Colonic mucosa (tissue), 4 donors: ENCODE results near the gene ZDHHC7. TPM values are rescaled to one million over a fixed set of nuclear protein-coding genes. Genes with fewer than 3 reads are reported as not detected.

ENCODE experiments used
- DNase-seq: peaks from one replicate; pipeline ENCODE4 v3.0.0-alpha.2; 2020
- H3K27ac ChIP-seq: fragments of 200-600 bp; one replicate; pipeline ENCODE4 v1.8.0; 2021
- H3K27me3 ChIP-seq: fragments of 200-600 bp; one replicate; pipeline ENCODE4 v1.8.0; 2021
- H3K36me3 ChIP-seq: fragments of 200-600 bp; one replicate; pipeline ENCODE4 v1.8.0; 2021
- H3K4me1 ChIP-seq: fragments of 200-600 bp; one replicate; pipeline ENCODE4 v1.8.0; 2021; ENCODE audit warnings: mild to moderate bottlenecking
- H3K4me3 ChIP-seq: fragments of 200-600 bp; one replicate; pipeline ENCODE4 v1.8.0; 2021
- H3K9ac ChIP-seq, 2 donors: one replicate each; pipeline ENCODE4 v1.7.0; 2013; ENCODE audit warnings: control low read depth in 2 of 2, low read depth in 2 of 2, low read length in 2 of 2
- H3K9me3 ChIP-seq: fragments of 200-600 bp; one replicate; pipeline ENCODE4 v1.8.0; 2021
- intact Hi-C: fragments of 100-400 bp; cut with DNase I; formaldehyde crosslinking; loops from one replicate; pipeline ENCODE4 v1.14.1; 2022
- total RNA-seq, 2 donors: library from RNA; stranded (reverse); fragmentation: NEBNext Ultra II Directional in 1 of 2; extraction: Animal tissue kit (Norgen Biotek cat#: 25700) in 1 of 2; gene quantifications; one replicate each; pipeline ENCODE4 v1.2.1, GENCODE V29; 2021
- TF ChIP-seq, protein P1 (sequence below): fragments of 200-600 bp; IDR thresholded peaks from one replicate; pipeline ENCODE4 v1.8.0; 2022; ENCODE audit warnings: antibody characterized with exemption, mild to moderate bottlenecking
- donor health status: healthy.
- donor health status: DM: no; HTN: no; CAD: no.
- donor health status: DM: no; HTN: no; CAD: no.

ZDHHC7 gene
- total RNA-seq, 2 donors from 2014 or later, result 55.1 to 67.8 TPM

DNA sequence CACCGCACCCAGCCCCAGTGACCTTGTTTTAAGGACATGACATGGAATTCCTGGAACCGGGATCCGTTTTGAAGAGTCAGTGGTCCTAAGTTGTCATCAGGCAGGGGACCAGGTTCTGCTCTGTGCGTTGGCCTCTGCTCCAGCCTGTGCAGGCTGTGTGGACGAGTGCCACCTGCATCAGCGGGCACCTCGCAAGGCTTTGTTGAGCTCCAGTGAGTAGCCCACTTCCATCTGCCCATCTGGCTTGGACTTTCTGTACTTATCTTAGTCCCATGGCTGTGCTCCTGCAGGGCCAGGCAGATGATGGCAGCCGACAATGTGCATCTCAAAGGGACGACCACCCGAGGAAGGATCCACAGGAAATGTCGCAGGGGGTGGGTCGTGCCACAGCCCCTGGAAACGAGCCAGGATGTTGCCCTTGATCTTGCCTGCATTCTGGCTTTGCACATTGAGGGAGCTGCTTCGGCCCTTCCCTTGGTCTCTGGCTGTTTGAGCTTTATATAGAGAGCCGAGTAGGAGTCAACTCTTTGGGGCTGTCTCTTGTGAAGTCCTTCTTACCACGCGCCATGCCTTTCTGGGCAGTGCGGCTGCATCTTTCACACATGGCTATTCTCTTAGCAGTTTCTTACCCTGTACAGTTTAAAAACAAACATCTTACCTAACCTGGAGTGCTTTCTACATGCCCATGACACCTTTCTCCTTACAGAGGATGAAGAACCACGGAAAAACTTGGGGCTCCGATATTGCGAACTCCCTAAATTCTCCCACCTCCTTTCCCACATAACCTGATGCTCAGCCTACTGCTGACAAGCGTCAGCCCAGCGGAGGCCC, 34.5 kb upstream of the ZDHHC7 start:
- no peaks in the 10 kb centered on the region for H3K9me3 ChIP-seq
- no peak for DNase-seq
- H3K36me3 ChIP-seq, result no peaks in the 10 kb centered on the region
- no peak overlapping the region for H3K4me3 ChIP-seq
- no peak overlapping the region for H3K9ac ChIP-seq
- no peaks in the 10 kb centered on the region for H3K27me3 ChIP-seq
- TF ChIP-seq, protein P1, sequence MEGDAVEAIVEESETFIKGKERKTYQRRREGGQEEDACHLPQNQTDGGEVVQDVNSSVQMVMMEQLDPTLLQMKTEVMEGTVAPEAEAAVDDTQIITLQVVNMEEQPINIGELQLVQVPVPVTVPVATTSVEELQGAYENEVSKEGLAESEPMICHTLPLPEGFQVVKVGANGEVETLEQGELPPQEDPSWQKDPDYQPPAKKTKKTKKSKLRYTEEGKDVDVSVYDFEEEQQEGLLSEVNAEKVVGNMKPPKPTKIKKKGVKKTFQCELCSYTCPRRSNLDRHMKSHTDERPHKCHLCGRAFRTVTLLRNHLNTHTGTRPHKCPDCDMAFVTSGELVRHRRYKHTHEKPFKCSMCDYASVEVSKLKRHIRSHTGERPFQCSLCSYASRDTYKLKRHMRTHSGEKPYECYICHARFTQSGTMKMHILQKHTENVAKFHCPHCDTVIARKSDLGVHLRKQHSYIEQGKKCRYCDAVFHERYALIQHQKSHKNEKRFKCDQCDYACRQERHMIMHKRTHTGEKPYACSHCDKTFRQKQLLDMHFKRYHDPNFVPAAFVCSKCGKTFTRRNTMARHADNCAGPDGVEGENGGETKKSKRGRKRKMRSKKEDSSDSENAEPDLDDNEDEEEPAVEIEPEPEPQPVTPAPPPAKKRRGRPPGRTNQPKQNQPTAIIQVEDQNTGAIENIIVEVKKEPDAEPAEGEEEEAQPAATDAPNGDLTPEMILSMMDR, result no peak
- intact Hi-C loops, result no loop called here
- peaks cover 4% of the 10 kb centered on the region for H3K4me1 ChIP-seq
- no peak overlapping the region for H3K27ac ChIP-seq

DNA sequence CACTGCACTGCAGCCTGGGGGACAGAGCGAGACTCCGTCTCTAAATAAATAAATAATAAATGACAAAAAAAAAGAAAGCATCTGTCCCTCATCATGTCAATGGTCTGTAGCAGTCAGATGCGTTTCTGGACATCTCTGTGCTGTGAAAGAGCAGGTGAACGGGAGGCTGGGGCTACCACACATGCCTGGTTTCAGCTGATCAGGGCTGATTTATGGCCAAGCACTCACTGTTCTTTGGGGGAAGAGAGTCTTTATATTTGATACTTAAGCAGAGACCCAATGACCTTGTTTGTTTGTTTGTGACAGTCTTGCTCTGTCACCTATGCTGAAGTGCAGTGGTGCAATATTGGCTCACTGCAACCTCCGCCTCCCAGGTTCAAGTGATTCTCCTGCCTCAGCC, 33.7 kb upstream of the ZDHHC7 start:
- Histone ChIP-seq H3K36me3 (no peaks in the 10 kb centered on the region), H3K27ac (no peak overlapping the region), H3K9me3 (no peaks in the 10 kb centered on the region), H3K4me1 (peaks cover 4% of the 10 kb centered on the region), H3K27me3 (no peaks in the 10 kb centered on the region), H3K4me3 (no peak overlapping the region), H3K9ac (no peak overlapping the region)
- intact Hi-C loops, result no loop called here
- TF ChIP-seq, protein P1, result no peak
- no peak for DNase-seq

DNA sequence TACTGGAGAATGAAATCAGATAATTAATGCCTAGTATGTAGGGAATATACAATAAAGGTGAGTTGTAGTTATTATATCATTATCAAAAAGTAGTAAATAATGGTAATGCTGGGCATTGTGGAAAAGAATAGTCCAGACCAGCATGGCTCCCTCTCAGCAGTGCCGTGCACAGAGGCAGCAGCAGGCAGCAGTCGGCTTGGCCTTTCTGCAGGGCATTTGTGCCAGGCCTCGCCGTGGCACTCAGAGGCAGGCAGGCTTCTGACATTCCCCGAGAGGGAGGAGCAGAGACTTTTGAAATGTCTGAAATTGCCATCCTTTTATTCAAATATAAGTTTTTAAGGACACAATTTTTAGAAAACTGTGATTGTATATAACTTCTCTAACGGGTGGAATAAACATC, 31.3 kb upstream of the ZDHHC7 start:
- Histone ChIP-seq H3K27me3 (no peaks in the 10 kb centered on the region), H3K4me3 (no peak overlapping the region), H3K9ac (no peak overlapping the region), H3K9me3 (no peaks in the 10 kb centered on the region), H3K27ac (no peak overlapping the region), H3K4me1 (peaks cover 2% of the 10 kb centered on the region), H3K36me3 (no peaks in the 10 kb centered on the region)
- TF ChIP-seq, protein P1, result no peak
- intact Hi-C loops, result no loop called here
- DNase-seq, result no peak

DNA sequence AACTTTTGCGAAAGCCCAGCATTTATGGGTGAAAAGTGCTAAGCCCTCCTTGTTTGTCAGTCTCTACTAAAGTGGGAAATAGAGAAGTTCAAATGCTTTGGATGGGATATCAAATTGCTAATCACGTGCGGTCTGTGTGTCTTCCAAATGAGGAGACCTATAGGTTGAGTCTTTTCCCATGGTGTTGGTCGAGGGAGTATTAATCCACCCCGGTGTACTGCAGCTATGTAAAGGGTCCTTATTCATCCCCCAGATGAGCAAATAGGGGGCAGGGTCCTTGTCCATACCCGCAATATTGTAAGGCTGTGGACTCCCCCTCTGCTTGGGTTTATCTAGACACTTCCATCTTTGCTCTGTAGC, 30.8 kb upstream of the ZDHHC7 start:
- no peak overlapping the region for H3K27ac ChIP-seq
- no peaks in the 10 kb centered on the region for H3K36me3 ChIP-seq
- H3K4me3 ChIP-seq, result no peak overlapping the region
- no peak overlapping the region for H3K9ac ChIP-seq
- intact Hi-C loops, result no loop called here
- no peaks in the 10 kb centered on the region for H3K27me3 ChIP-seq
- DNase-seq, result no peak
- TF ChIP-seq, protein P1, result no peak
- H3K4me1 ChIP-seq, result no peaks in the 10 kb centered on the region
- H3K9me3 ChIP-seq, result no peaks in the 10 kb centered on the region

DNA sequence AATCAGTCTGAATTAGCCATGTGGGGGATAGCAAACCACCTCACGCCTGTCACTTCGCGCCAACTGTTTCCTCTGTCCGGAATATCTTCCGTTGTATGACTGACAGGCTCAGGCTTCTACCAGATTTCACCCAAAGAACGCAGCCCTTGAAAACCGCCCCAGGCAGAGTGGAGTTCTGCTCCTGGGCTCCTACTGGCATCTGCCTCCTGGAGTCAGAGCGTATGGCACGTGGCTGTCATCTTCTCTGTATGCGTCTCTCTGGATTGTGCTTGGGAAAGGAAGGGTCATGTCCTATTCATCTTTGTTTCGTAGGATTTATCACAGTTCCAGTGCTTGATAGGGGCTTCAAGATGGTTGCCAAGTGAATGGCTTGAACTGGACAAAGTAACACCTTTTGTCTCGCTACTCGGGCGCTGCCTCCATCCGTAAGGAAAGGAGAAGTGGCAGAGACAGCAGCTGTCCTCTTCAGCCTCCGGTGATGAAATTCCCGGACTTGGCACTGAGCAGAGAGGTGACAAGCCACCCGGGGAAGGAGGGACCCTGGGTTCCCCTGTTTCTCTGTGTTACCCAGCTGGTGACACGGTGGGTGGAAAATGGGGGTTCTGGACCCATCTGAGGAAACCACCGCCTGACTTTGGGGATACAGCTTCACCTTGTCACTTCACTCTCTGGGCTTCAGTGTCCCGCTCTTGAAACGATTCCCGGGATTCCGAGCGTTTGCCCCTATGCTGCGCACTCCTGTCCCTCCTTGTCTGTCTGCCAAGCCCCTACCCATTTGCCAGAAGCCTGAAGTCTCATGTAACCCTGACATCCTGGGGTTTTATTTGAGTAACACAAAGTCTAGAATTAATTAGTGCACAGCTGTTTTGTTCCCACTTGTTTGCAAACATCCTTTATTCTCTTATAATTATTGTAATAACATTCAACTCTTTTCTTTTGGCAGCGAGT, 30.2 kb upstream of the ZDHHC7 start:
- Histone ChIP-seq H3K27me3 (no peaks in the 10 kb centered on the region), H3K9me3 (no peaks in the 10 kb centered on the region), H3K4me3 (no peak overlapping the region), H3K27ac (no peak overlapping the region), H3K4me1 (no peaks in the 10 kb centered on the region), H3K36me3 (no peaks in the 10 kb centered on the region), H3K9ac (no peak overlapping the region)
- TF ChIP-seq, protein P1, result no peak
- intact Hi-C loops, result no loop called here
- DNase-seq, result no peak
